Fibroblast of the aortic adventitia (primary cell): ENCODE results near the gene PGM2. TPM values are rescaled to one million over a fixed set of nuclear protein-coding genes. Genes with fewer than 3 reads are reported as not detected.

Experiments
- DNase-seq: peaks from one replicate; pipeline ENCODE4 v3.0.0-alpha.2; 2010; ENCODE audit warnings: low read depth
- H3K4me3 ChIP-seq: 2 replicates; pipeline ENCODE4 v1.5.1; 2011; ENCODE audit warnings: low read depth, mild to moderate bottlenecking, control low read depth, low read length, moderate library complexity
- CTCF ChIP-seq: IDR thresholded peaks from 2 replicates; pipeline ENCODE4 v1.5.1; 2011; ENCODE audit warnings: mild to moderate bottlenecking, low read length, control low read depth, inconsistent platforms; ENCODE audit not compliant: insufficient read depth
- total RNA-seq: library from RNA; depleted of rRNA; stranded (reverse); fragments of >200 nt; gene quantifications from 2 replicates; pipeline ENCODE4 v1.2.3, GENCODE V29; 2012; ENCODE audit warnings: low replicate concordance

The PGM2 gene
- total RNA-seq, 1 donor: 21.4 TPM

GRCh38 chr4:37904824-37905223 lies 78.3 kb downstream of the PGM2 start:
- TF ChIP-seq CTCF: no peak
- no peak overlapping the region for H3K4me3 ChIP-seq
- no peak for DNase-seq

DNA sequence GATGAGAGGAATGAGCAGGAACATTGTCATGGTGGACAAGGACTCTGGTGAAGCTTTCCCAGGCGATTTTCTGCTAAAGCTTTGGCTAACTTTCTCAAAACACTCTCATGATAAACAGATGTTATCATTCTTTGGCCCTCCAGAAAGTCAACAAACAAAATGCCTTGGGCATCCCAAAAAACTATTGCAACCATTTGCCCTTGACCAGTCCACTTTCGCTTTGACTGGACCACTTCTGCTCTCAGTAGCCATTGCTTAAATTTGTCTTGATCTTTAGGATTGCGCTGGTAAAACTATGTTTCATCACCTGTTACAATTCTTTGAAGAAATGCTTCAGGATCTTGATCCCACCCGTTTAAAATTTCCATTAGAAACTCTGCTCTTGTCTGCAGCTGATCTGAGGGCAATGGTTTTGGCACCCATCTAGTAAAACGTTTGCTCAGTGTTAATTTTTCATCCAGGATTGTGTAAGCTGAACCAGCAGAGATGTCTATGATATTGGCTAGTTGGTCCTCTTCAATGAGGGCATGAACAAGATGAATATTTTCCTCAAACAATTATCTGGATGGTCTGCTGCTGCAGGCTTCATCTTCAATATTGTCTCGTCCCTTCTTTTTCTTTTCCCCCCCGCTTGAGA lies 79.2 kb downstream of the PGM2 start:
- no peak for TF ChIP-seq CTCF
- DNase-seq: no peak
- no peak overlapping the region for H3K4me3 ChIP-seq

DNA sequence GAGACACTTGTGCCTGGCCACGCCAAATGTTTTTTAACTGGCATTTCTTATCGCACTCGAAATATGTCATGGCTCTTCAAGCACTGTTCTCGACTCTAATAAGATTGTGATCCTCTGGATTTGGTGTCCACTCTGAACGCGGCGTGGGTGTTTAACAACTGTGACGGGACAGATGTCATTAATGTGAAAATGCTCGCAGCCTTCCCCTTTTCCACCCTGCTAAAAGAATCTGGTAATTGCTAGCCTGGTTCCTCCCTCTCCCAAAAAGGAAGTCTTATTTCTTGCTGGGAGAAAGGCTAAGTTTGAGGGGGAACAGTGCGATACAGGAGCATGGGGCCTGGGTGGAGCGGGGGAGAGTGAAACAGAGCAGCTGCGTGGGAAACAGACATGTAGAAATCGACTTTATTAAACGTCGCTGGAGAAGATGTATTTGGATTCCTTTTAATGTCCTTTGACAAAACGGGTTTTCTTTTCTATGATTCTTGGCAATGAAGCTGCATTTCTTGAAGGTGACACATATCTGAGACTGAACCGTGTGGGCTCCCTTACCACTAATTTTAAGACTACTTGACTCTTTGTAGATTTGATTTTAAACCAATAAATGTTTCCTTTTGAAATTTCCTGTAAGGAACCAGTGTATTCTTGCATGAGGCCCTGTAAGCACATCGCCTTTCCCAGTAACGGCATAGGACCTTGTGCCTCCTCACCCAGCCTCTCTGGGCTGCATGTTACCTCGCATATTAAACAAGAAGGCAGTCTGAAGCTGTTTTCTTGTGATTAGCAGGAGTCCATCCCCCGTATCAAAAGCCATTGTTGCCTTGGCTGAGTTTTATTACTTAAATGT lies 82.2 kb downstream of the PGM2 start:
- H3K4me3 ChIP-seq: no peak overlapping the region
- no peak for TF ChIP-seq CTCF
- DNase-seq: peak; percentile 57

GRCh38 chr4:37909332-37910090 lies 83.0 kb downstream of the PGM2 start:
- H3K4me3 ChIP-seq: no peak overlapping the region
- no peak for TF ChIP-seq CTCF
- no peak for DNase-seq

DNA sequence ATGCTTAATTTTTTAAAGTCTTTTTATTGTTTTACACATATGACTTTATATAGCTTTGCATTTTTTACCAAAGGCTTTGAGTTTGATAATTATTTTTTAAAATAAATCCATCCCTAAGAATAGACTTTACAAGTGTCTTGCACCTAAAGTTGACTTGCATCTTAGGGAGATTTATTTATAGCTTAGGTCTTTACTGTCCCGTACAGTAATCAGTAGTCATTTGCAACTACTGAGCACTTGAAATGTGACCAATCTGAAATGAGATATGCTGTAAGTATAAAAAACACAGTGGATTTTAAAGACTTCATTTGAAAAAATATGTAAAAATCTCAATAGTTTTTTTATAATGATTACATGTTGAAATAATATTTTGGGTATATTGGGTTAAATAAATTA lies 83.6 kb downstream of the PGM2 start:
- no peak overlapping the region for H3K4me3 ChIP-seq
- no peak for DNase-seq
- TF ChIP-seq CTCF: no peak

Other genes with a start within 250 kb of the PGM2 start
- 21.3 and 65.7 TPM in 2 replicates for gene RELL1, start 140.3 kb upstream of the PGM2 start, total RNA-seq
- 59.9 and 78.1 TPM in 2 replicates for gene TBC1D1, start 64.4 kb downstream of the PGM2 start, total RNA-seq
- not detected in 2 replicates for gene PTTG2, start 133.7 kb downstream of the PGM2 start, total RNA-seq